Heart right ventricle (tissue), 16 donors: ENCODE results near the gene CDCA8. TPM values are rescaled to one million over a fixed set of nuclear protein-coding genes. Genes with fewer than 3 reads are reported as not detected.

Experiments
- ATAC-seq, 8 donors: fragments of 200-7000 bp; cut with Tn5 transposase; one replicate each; pipeline ENCODE4 v1.9.1; 2020; ENCODE audit warnings: mild to moderate bottlenecking in 8 of 8, moderate library complexity in 8 of 8, moderate number of reproducible peaks in 1 of 8
- DNase-seq, 2 donors: peaks; one replicate each; pipeline ENCODE4 v3.0.0-alpha.2; 2020
- H3K27ac ChIP-seq, 10 donors: fragments of 200-600 bp; sonication (generic) in 2 of 10; one replicate each; pipeline versions ENCODE4 v1.5.0 to v1.8.0; 2020 to 2022; ENCODE audit warnings: mild to moderate bottlenecking in 3 of 10
- H3K27me3 ChIP-seq, 7 donors: fragments of 200-600 bp; one replicate each; pipeline ENCODE4 v1.8.0; 2021 to 2022; ENCODE audit warnings: mild to moderate bottlenecking in 2 of 7
- H3K36me3 ChIP-seq, 9 donors: fragments of 200-600 bp; sonication (generic) in 1 of 9; one replicate each; pipeline versions ENCODE4 v1.5.0 to v1.8.0; 2020 to 2022; ENCODE audit warnings: mild to moderate bottlenecking in 2 of 9
- H3K4me1 ChIP-seq, 9 donors: fragments of 200-600 bp; sonication (generic) in 1 of 9; one replicate each; pipeline versions ENCODE4 v1.5.0 to v1.8.0; 2020 to 2022; ENCODE audit warnings: mild to moderate bottlenecking in 4 of 9
- H3K4me3 ChIP-seq, 10 donors: fragments of 200-600 bp; sonication (generic) in 2 of 10; one replicate each; pipeline versions ENCODE4 v1.5.0 to v1.8.0; 2020 to 2022; ENCODE audit warnings: mild to moderate bottlenecking in 7 of 10, moderate library complexity in 2 of 10
- H3K9me3 ChIP-seq, 11 donors: fragments of 200-600 bp in 10 of 11; sonication (generic) in 2 of 11; one replicate each; pipeline versions ENCODE4 v1.5.0 to v1.8.0; 2013 to 2022; ENCODE audit warnings: mild to moderate bottlenecking in 2 of 11, control low read depth in 1 of 11, moderate library complexity in 1 of 11
- CTCF ChIP-seq, 9 donors: fragments of 200-600 bp; sonication (generic) in 2 of 9; IDR thresholded peaks; one replicate each; pipeline versions ENCODE4 v1.5.0 to v1.8.0; 2021 to 2022; ENCODE audit warnings: antibody characterized with exemption in 9 of 9, mild to moderate bottlenecking in 5 of 9, moderate library complexity in 1 of 9
- WGBS, 2 donors: extraction: QIAGEN DNeasy Blood & Tissue Kit; methylation state at CpG; one replicate each; pipeline ENCODE4 v1.1.7; 2013; ENCODE audit warnings: inconsistent platforms in 1 of 2; 5-methylcytosine and 5-hydroxymethylcytosine counted together
- intact Hi-C, 10 donors: fragments of 100-400 bp; cut with DNase I; formaldehyde crosslinking; loops; one replicate each; pipeline versions ENCODE4 v1.11.1 to v1.14.2; 2022
- polyA plus RNA-seq, 2 donors: library from polyadenylated mRNA; stranded (reverse); fragments of 200-250 nt; gene quantifications; one replicate each; pipeline ENCODE4 v1.2.3, GENCODE V29; 2013
- total RNA-seq, 10 donors: library from RNA; stranded (reverse); fragmentation: NEBNext Ultra II Directional in 3 of 10; extraction: Animal tissue kit (Norgen Biotek cat#: 25700) in 3 of 10; gene quantifications; one replicate each; pipeline versions ENCODE4 v1.2.1 to v1.2.4, GENCODE V29; 2021 to 2023
- donor health status: Arrhythmogenic right ventricular cardiomyopathy.
- donor health status: ischemic (EF 13 %, LVEDD 7.1; RV severe dilation, severe dysfunction).
- donor health status: healthy with polysubstance abuse.
- donor health status: DM: no; HTN: yes; CAD: no.
- donor health status: DM: no; HTN: no; CAD: no.
- donor health status: ischemic (EF 25% LVEDD 6.9; RV normal size, moderate dysfunction).
- donor health status: ischemic (EF 25% LVEDD 5.7; RV mildly dilated, moderate dysfunction).
- donor health status: healthy.
- donor health status: DM: yes; HTN: yes; CAD: no.
- donor health status: Ischemic cardiomyopathy.
- donor health status: ischemic (EF 35%, LVEDD 5.7; RV mildly dilated, moderate dysfunction).
- donor health status: nonischemic (EF 11% LVEDD 7.7; RV severe dilation, severe dysfunction).
- donor health status: DM: yes; HTN: yes; CAD: no.
- donor health status: PGD.
- donor health status: ischemic (EF 29% LVEDD 5.4; RV normal size, mild dysfunction).
- donor health status: nonischemic (EF 23%, LVEDD 6.1; RV moderate dilation, normal function).

Gene CDCA8
- total and polyA plus RNA-seq, 12 donors = 0.09 to 2.9 (median 0.41) TPM; not detected in 1

GRCh38 chr1:37651803-37652202, 40.5 kb upstream of the CDCA8 start:
- H3K9me3 ChIP-seq = no peaks in the 10 kb centered on the region
- ATAC-seq (no peak), DNase-seq (no peak)
- no peak for TF ChIP-seq CTCF (IDR thresholded peaks at IDR 0.05)
- 72 to 76% methylated on average over 10 of the region's 10 CpGs for WGBS, 2 donors
- peaks cover 0 to 31% (median 4%) of the 10 kb centered on the region in 7 donors for H3K27me3 ChIP-seq
- H3K27ac ChIP-seq = no peak overlapping the region
- no peaks in the 10 kb centered on the region for H3K4me1 ChIP-seq
- no peak overlapping the region for H3K4me3 ChIP-seq
- intact Hi-C loops = no loop called here
- H3K36me3 ChIP-seq = no peaks in the 10 kb centered on the region

GRCh38 chr1:37652976-37653375, 39.3 kb upstream of the CDCA8 start:
- Histone ChIP-seq H3K4me1 (no peaks in the 10 kb centered on the region), H3K4me3 (no peak overlapping the region), H3K27ac (no peak overlapping the region), H3K36me3 (no peaks in the 10 kb centered on the region), H3K27me3 (peaks cover 0 to 35% (median 14%) of the 10 kb centered on the region in 7 donors), H3K9me3 (no peaks in the 10 kb centered on the region)
- WGBS, 2 donors = 21 to 49% methylated on average over 2 of the region's 2 CpGs
- no peak for DNase-seq
- no peak for TF ChIP-seq CTCF (IDR thresholded peaks at IDR 0.05)
- intact Hi-C loops = no loop called here
- ATAC-seq = no peak

GRCh38 chr1:37653906-37654305, 38.4 kb upstream of the CDCA8 start:
- H3K27me3 ChIP-seq = peaks cover 0 to 40% (median 21%) of the 10 kb centered on the region in 7 donors
- H3K4me3 ChIP-seq = no peak overlapping the region
- intact Hi-C loops = no loop called here
- no peaks in the 10 kb centered on the region for H3K4me1 ChIP-seq
- no peak overlapping the region for H3K27ac ChIP-seq
- DNase-seq (no peak), ATAC-seq (no peak)
- H3K9me3 ChIP-seq = no peaks in the 10 kb centered on the region
- TF ChIP-seq CTCF (IDR thresholded peaks at IDR 0.05) = no peak
- H3K36me3 ChIP-seq = no peaks in the 10 kb centered on the region
- WGBS, 2 donors = 71% methylated on average over 5 of the region's 5 CpGs

GRCh38 chr1:37655274-37655673, 37.0 kb upstream of the CDCA8 start:
- no peak for TF ChIP-seq CTCF (IDR thresholded peaks at IDR 0.05)
- H3K9me3 ChIP-seq = no peaks in the 10 kb centered on the region
- no peaks in the 10 kb centered on the region for H3K36me3 ChIP-seq
- DNase-seq (no peak), ATAC-seq (no peak)
- H3K27ac ChIP-seq = no peak overlapping the region
- no peak overlapping the region for H3K4me3 ChIP-seq
- H3K4me1 ChIP-seq = no peaks in the 10 kb centered on the region
- H3K27me3 ChIP-seq = peaks cover 0 to 52% (median 34%) of the 10 kb centered on the region in 7 donors
- intact Hi-C loops = no loop called here
